ENCODE results near the gene ADCY2.

Gene ADCY2

DNA sequence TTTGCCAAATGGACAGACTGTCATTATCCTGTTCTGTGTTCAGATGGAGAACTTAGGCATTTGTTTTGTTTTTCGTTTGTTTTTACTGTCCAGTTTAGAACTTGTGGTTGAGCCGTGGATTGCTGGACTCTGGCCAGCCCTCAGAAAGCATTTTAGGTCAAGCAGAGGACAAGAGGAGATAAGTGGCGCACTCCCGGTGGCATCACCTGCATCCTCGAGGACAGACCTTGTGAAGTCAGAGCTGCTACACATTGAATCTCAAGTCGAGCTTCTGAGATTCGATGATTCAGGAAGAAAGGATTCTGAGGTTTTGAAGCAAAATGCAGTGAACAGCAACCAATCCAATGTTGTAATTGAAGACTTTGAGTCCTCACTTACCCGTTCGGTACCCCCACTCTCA is 481.9 kb downstream of the ADCY2 start:
- no peak for DNase-seq

DNA sequence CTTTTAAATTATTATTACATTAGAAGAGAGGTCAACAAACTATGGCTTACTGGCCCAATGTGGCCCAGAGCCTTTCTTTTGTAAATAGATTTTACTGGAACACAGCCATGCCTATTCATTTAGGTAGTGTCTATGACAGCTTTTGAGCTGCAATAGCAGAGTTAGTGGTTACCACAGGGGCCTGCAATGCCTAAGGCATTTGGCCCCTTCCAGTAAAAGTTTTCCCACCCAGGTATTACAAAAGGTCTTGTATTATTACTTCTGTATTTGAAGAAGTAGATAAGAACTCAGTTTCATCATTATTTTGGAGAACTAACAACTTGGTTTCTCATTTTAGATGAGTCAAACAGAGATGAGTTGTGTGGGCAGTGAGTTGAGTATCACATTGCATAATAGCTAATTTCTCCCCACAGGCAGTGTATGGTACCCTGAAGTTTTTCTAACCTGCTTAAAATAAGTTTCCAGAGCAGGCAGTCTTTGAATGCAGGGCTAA is 482.5 kb downstream of the ADCY2 start:
- DNase-seq = no peak
